Activated T-helper 17 cell treated with anti-CD3 and anti-CD28 coated beads, Interleukin-2, amount 50 U/mL, for 72 hours (primary cell): ENCODE results near the gene ADCK2. TPM values are rescaled to one million over a fixed set of nuclear protein-coding genes. Genes with fewer than 3 reads are reported as not detected.
"Not testable (repeated sequence)": the region's sequence is repeated elsewhere in the genome, so short reads cannot be mapped to it uniquely, and the experiment has no call there.

ENCODE experiments used
- ATAC-seq: fragments of 150-1000 bp; cut with Tn5 transposase; replicated peaks from 2 replicates; pipeline ENCODE4 v1.10.0; 2021; ENCODE audit warnings: mild to moderate bottlenecking, moderate library complexity
- H3K27ac Mint-ChIP-seq: one replicate; pipeline ENCODE4 v1.8.0; 2022; ENCODE audit warnings: mixed read lengths
- H3K27me3 Mint-ChIP-seq: one replicate; pipeline ENCODE4 v1.8.0; 2022; ENCODE audit warnings: mixed read lengths
- H3K36me3 Mint-ChIP-seq: one replicate; pipeline ENCODE4 v1.8.0; 2022; ENCODE audit warnings: low read depth, mild to moderate bottlenecking, mixed read lengths
- H3K4me1 Mint-ChIP-seq: one replicate; pipeline ENCODE4 v1.8.0; 2022; ENCODE audit warnings: mixed read lengths
- H3K4me3 Mint-ChIP-seq: one replicate; pipeline ENCODE4 v1.8.0; 2022; ENCODE audit warnings: mild to moderate bottlenecking, mixed read lengths
- H3K9me3 Mint-ChIP-seq: one replicate; pipeline ENCODE4 v1.8.0; 2022; ENCODE audit warnings: mixed read lengths
- total RNA-seq, 2 donors: library from RNA; stranded (reverse); gene quantifications; one replicate each; pipeline ENCODE4 v1.2.3, GENCODE V29; 2022

Gene ADCK2
- total RNA-seq, 2 donors from 2014 or later = 16.6 to 28.4 TPM

DNA sequence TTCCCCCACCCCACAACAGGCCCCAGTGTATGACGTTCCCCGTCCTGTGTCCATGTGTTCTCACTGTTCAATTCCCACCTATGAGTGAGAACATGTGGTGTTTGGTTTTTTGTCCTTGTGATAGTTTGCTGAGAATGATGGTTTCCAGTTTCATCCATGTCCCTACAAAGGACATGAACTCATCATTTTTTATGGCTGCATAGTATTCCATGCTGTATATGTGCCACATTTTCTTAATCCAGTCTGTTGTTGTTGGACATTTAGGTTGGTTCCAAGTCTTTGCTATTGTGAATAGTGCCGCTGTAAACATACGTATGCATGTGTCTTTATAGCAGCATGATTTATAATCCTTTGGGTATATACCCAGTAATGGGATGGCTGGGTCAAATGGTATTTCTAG lies 36.0 kb downstream of the ADCK2 start:
- H3K27ac Mint-ChIP-seq, H3K4me1 Mint-ChIP-seq, H3K9me3 Mint-ChIP-seq, H3K27me3 Mint-ChIP-seq, ATAC-seq, H3K4me3 Mint-ChIP-seq: not testable (repeated sequence)
- H3K36me3 Mint-ChIP-seq = peaks cover 58% of the 10 kb centered on the region

DNA sequence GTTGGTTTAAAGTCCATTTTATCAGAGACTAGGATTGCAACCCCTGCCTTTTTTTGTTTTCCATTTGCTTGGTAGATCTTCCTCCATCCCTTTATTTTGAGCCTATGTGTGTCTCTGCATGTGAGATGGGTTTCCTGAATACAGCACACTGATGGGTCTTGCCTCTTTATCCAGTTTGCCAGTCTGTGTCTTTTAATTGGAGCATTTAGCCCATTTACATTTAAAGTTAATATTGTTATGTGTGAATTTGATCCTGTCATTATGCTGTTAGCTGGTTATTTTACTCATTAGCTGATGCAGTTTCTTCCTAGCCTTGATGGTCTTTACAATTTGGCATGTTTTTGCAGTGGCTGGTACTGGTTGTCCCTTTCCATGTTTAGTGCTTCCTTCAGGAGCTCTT lies 39.6 kb downstream of the ADCK2 start:
- H3K36me3 Mint-ChIP-seq = peaks cover 42% of the 10 kb centered on the region
- ATAC-seq, H3K9me3 Mint-ChIP-seq, H3K27ac Mint-ChIP-seq, H3K4me1 Mint-ChIP-seq, H3K4me3 Mint-ChIP-seq, H3K27me3 Mint-ChIP-seq: not testable (repeated sequence)

DNA sequence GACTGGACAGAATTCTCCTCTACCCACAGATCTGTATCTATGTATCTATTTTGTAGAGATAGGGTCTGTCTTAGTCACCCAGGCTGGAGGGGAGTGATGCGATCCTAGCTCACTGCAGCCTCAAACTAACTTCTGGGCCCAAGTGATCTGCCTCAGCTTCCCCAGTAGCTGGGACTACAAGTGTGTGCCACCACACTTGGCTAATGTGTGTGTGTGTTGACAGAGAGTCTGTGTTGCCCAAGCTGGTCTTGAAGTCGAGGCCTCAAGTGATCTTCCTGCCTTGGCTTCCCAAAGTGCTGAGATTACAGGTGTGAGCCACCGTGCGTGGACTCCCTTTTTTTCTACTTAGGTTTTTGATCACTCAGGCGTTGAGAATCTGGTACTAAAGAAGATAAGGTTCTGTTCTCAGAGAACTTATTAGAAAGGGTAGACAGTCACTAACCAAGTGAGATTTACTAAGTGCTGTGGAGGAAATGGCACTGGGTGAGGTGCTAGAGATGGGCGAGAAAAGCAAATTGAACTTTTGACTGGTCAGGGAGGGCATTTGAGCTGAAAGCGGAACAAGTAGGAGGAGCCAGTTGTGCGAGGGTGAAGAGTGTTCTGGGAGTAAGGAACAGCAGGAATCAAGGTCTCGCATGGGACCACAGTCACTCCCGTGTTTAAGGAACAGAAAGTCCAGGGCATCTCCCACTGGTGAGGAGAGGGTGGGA lies 41.7 kb downstream of the ADCK2 start:
- Mint-ChIP-seq H3K27ac (no peak overlapping the region), H3K4me1 (peaks cover 5% of the 10 kb centered on the region), H3K36me3 (peaks cover 35% of the 10 kb centered on the region), H3K4me3 (no peak overlapping the region), H3K9me3 (no peaks in the 10 kb centered on the region), H3K27me3 (no peaks in the 10 kb centered on the region)
- ATAC-seq = no peak

DNA sequence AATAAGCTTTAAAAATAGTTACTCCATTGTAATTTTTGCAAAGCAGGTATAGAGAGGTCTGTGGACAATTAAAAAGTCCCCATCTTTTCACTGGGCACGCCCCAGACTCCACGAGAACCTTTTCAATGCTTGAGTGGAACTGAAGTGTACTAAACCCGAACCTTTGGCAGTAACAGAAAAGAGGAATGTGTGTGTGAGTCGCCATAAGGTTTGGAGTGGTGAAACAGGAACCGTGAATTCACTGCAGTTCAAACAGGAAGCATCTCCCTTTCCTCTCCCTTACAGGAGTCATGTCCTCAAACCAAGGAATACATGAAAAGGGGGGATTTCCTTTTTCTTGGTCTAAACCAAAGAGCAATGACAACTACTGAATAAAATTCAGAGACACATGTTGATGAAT lies 47.0 kb downstream of the ADCK2 start:
- Mint-ChIP-seq H3K4me1 (peaks cover 9% of the 10 kb centered on the region), H3K36me3 (peaks cover 11% of the 10 kb centered on the region), H3K27me3 (no peaks in the 10 kb centered on the region), H3K9me3 (no peaks in the 10 kb centered on the region), H3K4me3 (no peak overlapping the region), H3K27ac (peak overlapping the region; percentile 48)
- no peak for ATAC-seq

DNA sequence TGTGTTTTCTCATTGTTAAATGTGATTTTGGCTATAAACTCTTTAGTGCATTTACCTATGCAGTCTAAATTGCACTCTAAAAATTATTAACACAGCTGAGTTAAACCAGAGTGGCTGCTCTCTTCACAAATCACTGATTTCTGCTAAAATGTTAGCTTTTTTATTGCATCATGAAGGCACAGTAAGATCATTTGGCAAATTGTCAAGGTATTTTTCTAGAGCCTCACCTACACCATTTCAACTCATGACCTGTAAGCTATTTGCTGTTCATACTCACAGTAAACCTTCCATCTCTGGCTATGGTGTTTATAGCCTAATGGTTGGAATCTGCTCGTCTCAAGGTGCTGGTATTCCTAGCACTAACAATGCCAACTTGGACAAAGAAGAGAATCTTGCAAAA lies 49.5 kb downstream of the ADCK2 start:
- H3K4me3 Mint-ChIP-seq = no peak overlapping the region
- peaks cover 8% of the 10 kb centered on the region for H3K4me1 Mint-ChIP-seq
- no peak overlapping the region for H3K27ac Mint-ChIP-seq
- H3K27me3 Mint-ChIP-seq = no peaks in the 10 kb centered on the region
- peaks cover 11% of the 10 kb centered on the region for H3K36me3 Mint-ChIP-seq
- ATAC-seq = no peak
- H3K9me3 Mint-ChIP-seq = no peaks in the 10 kb centered on the region

DNA sequence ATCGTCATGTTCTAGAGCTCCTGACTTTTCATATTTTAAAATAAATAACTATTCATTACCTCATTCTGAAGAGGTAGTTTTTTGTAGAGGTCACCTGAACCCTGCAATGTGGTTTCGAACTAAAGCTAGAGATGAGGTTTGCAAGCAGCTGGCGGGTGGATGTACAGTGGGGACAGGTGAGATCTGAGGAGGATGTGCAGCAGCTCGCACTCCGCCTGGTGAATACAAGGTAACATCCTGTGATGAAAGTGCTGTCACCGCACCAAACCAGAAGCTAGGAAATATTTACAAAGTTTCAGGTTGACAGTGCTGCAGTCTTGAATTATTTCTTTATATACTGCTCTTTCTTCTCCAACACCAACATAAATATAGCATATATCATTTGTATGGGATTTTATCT lies 50.3 kb downstream of the ADCK2 start:
- H3K4me3 Mint-ChIP-seq = no peak overlapping the region

DNA sequence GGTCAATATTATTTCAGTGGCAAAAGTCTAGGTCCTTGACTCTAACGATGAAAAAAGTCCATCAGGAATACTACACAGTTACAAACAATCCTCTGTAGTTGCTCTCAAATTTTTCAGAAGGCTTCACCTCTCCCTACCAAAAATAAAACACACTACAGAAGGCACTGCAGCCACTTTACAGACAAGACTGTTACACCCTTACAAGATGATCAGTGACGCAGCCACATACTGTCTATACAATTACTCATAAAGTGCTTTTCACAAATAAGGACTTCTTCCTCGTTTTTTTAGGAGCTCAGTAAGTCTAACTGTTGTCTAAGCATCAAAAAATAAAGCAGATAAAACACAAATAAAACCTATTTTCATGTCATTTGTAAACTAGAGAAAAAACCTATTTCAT lies 50.8 kb downstream of the ADCK2 start:
- Mint-ChIP-seq H3K36me3 (peaks cover 11% of the 10 kb centered on the region), H3K27ac (peak overlapping the region; percentile 13), H3K4me1 (peaks cover 8% of the 10 kb centered on the region), H3K4me3 (no peak overlapping the region), H3K9me3 (no peaks in the 10 kb centered on the region), H3K27me3 (no peaks in the 10 kb centered on the region)
- no peak for ATAC-seq

More for the DNA sequence above, 50.3 kb downstream of the ADCK2 start:
- Mint-ChIP-seq H3K27ac (peak overlapping the region; percentile 13), H3K9me3 (no peaks in the 10 kb centered on the region), H3K27me3 (no peaks in the 10 kb centered on the region), H3K36me3 (peaks cover 11% of the 10 kb centered on the region), H3K4me1 (peaks cover 8% of the 10 kb centered on the region)
- peak; percentile 72 for ATAC-seq

DNA sequence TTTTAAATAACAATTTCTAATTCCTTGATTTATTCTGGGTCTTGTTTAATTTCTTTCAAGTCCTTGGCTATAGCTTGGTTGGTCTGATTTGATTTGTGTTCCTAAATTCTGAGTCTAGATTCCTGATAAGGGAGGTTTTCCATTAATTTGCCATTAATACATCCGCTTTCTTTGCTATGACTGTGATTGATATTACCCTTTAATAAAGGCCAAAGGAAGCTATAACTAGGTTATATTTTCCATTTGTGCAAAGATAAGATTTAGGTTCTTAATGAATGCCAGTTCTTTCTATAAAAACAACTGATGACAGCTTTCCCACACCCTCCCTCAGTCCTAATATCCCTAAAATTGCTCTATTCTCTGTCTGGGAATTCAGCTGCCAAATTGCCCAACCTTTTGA lies 52.0 kb downstream of the ADCK2 start:
- ATAC-seq = no peak
- Mint-ChIP-seq H3K4me1 (peaks cover 8% of the 10 kb centered on the region), H3K27ac (no peak overlapping the region), H3K4me3 (no peak overlapping the region), H3K9me3 (no peaks in the 10 kb centered on the region), H3K27me3 (no peaks in the 10 kb centered on the region), H3K36me3 (peaks cover 14% of the 10 kb centered on the region)

DNA sequence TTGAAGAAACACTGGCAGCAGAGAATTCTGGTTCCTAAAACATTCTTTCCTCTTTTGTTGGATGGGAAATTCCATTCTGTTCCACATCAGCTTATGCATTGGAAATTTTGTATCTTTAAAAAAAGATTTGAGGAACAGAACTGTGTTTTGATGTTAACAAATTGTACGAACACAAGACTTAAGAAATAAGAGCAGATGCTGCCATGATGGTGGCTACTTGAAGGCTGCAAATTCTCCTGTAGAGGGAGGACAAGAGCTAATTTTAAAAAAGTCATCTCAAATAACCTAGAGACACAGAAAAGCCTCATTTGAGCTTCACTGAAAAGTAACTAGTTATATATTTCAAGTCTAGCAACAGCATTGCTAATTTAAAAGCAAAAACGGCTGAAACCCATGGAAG lies 53.5 kb downstream of the ADCK2 start:
- ATAC-seq = no peak
- H3K27ac Mint-ChIP-seq = no peak overlapping the region
- H3K9me3 Mint-ChIP-seq = no peaks in the 10 kb centered on the region

DNA sequence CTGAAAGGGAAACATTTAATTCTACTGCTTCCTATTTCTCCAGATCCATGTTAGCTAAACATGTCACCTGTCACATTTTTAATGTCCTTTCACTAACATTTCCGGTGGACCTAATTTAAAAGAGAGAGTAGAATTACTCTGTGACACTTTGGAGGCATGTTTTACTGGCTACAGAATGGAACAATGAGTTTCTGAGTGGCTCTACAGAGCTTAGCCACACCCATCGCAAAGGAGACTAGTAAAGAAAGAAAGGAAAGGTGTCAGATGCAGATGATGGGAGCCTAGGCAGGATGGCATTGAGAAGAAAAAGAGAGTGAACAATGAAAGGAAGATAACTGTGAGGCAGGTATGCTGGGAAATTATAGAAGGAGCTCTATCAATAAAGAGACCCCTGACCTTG lies 59.7 kb downstream of the ADCK2 start:
- Mint-ChIP-seq H3K9me3 (no peaks in the 10 kb centered on the region), H3K27ac (no peak overlapping the region), H3K27me3 (no peaks in the 10 kb centered on the region), H3K36me3 (peaks cover 48% of the 10 kb centered on the region), H3K4me1 (no peaks in the 10 kb centered on the region), H3K4me3 (no peak overlapping the region)
- ATAC-seq = no peak

More for the DNA sequence above, 53.5 kb downstream of the ADCK2 start:
- Mint-ChIP-seq H3K4me1 (peaks cover 8% of the 10 kb centered on the region), H3K4me3 (no peak overlapping the region), H3K36me3 (peaks cover 29% of the 10 kb centered on the region), H3K27me3 (no peaks in the 10 kb centered on the region)

DNA sequence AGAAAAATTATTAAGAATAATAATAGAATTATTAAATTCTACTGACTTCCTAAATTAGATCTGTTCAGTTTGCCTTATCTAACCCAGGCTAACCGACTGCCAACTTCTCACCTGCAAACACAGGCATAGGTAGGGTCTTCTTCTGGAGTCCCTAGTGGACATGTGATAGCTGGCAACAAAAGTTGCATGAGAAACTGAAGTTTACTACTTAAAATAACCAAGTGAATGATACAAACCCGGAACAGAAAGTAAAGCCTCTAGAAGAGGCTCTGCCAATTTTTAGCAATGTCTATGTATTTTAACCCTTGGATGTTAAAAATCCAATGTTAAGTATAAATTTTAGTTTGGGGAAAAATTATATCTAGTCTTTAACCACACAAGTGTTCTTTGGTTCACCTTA lies 61.4 kb downstream of the ADCK2 start:
- H3K27ac Mint-ChIP-seq = no peak overlapping the region
- H3K36me3 Mint-ChIP-seq = peaks cover 63% of the 10 kb centered on the region
- no peak for ATAC-seq
- no peak overlapping the region for H3K4me3 Mint-ChIP-seq
- H3K9me3 Mint-ChIP-seq = no peaks in the 10 kb centered on the region
- H3K27me3 Mint-ChIP-seq = no peaks in the 10 kb centered on the region
- no peaks in the 10 kb centered on the region for H3K4me1 Mint-ChIP-seq

DNA sequence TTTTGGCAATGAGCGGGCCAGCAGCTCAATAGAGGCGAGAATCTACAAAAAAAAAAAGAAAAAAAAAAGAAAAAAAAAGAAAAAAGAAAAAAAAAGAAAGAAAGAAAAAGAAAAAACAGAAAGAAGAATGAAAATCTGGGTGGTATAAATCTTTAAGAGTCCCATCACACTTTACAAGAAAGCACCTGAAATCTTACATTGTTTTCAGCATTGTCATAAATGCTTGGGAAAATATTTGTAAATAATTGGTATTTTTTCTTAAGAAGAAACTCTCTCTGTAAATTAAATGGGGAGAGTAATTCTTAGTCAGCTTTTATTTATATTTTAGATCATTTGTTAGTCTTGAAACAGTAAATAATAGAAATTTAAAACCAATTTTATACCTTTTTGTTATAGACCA lies 62.0 kb downstream of the ADCK2 start:
- Mint-ChIP-seq H3K27me3 (no peaks in the 10 kb centered on the region), H3K4me3 (no peak overlapping the region), H3K4me1 (no peaks in the 10 kb centered on the region), H3K36me3 (peaks cover 66% of the 10 kb centered on the region), H3K27ac (no peak overlapping the region), H3K9me3 (no peaks in the 10 kb centered on the region)
- ATAC-seq = no peak

DNA sequence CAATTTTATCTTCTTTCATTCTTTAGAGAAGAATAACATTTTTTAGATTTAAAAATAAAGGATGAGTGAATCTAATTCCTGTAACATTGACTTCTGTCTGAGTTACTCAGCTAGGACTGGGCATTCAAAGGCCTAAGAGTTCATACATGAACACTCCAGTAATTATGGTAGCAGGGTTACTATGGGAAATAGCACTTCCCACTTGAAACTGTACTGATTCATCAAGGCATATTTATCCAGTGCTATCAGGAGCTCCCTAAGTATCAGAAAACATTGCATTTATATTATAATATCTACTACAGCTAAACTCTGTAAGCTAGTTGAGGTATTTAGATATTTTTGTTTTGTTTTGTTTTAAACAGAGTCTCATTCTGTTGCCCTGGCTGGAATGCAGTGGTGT lies 65.5 kb downstream of the ADCK2 start:
- H3K36me3 Mint-ChIP-seq = peaks cover 63% of the 10 kb centered on the region
- H3K4me3 Mint-ChIP-seq = no peak overlapping the region
- no peaks in the 10 kb centered on the region for H3K4me1 Mint-ChIP-seq
- no peaks in the 10 kb centered on the region for H3K9me3 Mint-ChIP-seq
- no peaks in the 10 kb centered on the region for H3K27me3 Mint-ChIP-seq
- H3K27ac Mint-ChIP-seq = no peak overlapping the region
- ATAC-seq = no peak

DNA sequence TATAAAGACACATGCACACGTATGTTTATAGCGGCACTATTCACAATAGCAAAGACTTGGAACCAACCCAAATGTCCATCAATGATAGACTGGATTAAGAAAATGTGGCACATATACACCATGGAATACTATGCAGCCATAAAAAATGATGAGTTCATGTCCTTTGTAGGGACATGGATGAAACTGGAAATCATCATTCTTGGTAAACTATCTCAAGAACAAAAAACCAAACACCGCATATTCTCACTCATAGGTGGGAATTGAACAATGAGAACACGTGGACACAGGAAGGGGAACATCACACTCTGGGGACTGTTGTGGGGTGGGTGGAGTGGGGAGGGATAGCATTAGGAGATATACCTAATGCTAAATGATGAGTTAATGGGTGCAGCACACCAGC lies 70.5 kb downstream of the ADCK2 start:
- H3K4me1 Mint-ChIP-seq, H3K9me3 Mint-ChIP-seq, H3K4me3 Mint-ChIP-seq, H3K27ac Mint-ChIP-seq, H3K27me3 Mint-ChIP-seq, ATAC-seq: not testable (repeated sequence)
- peaks cover 62% of the 10 kb centered on the region for H3K36me3 Mint-ChIP-seq

DNA sequence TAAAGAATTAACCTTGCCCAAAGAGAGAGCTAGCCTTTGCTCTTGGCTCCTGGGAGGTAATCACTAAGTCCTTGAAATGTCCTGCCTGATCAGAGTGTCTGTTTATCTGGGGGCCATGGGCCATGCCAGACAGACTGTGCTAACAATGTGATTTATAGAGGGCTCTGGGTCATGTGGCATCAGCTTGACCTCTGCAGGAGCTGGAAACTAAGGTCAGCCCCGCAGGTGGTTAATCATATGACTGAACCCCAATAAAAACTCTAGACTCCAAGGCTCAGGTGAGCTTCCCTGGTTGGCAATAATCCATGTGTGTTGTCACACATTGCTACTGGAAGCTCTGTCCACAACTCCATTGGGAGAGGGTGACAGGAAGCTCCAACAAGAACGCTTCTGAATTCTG lies 71.3 kb downstream of the ADCK2 start:
- ATAC-seq = no peak
- Mint-ChIP-seq H3K4me3 (no peak overlapping the region), H3K36me3 (peaks cover 62% of the 10 kb centered on the region), H3K27me3 (no peaks in the 10 kb centered on the region), H3K27ac (no peak overlapping the region), H3K9me3 (no peaks in the 10 kb centered on the region), H3K4me1 (no peaks in the 10 kb centered on the region)
